Trophoblast cell (in vitro differentiated cells and primary cell): ENCODE results near the gene NRAP.

Experiments
- DNase-seq, 2 donors: peaks; one replicate each; pipeline ENCODE4 v3.0.0-alpha.2; 2016
- H2AFZ ChIP-seq: 2 replicates; pipeline ENCODE4 v1.6.1; 2013; ENCODE audit warnings: low read length, moderate library complexity, mild to moderate bottlenecking; ENCODE audit not compliant: insufficient read depth, poor library complexity
- H2AK5ac ChIP-seq: 2 replicates; pipeline ENCODE4 v1.6.1; 2013; ENCODE audit warnings: mild to moderate bottlenecking, low read length
- H2BK120ac ChIP-seq: 2 replicates; pipeline ENCODE4 v1.6.1; 2013; ENCODE audit warnings: low read length, mild to moderate bottlenecking, moderate library complexity; ENCODE audit not compliant: insufficient read depth, poor library complexity
- H2BK12ac ChIP-seq: 2 replicates; pipeline ENCODE4 v1.6.1; 2013; ENCODE audit warnings: mild to moderate bottlenecking, low read length, moderate library complexity
- H2BK5ac ChIP-seq: 2 replicates; pipeline ENCODE4 v1.6.1; 2013; ENCODE audit warnings: low read length, low read depth, moderate library complexity, mild to moderate bottlenecking; ENCODE audit not compliant: poor library complexity
- H3K14ac ChIP-seq: 2 replicates; pipeline ENCODE4 v1.6.1; 2013; ENCODE audit warnings: mild to moderate bottlenecking, low read length
- H3K18ac ChIP-seq: 2 replicates; pipeline ENCODE4 v1.6.1; 2013; ENCODE audit warnings: mild to moderate bottlenecking, low read length
- H3K23ac ChIP-seq: 2 replicates; pipeline ENCODE4 v1.6.1; 2013; ENCODE audit warnings: low read length
- H3K27ac ChIP-seq: 2 replicates; pipeline ENCODE4 v1.5.1; 2013; ENCODE audit warnings: low read depth, mild to moderate bottlenecking, inconsistent platforms, low read length, moderate library complexity
- H3K27me3 ChIP-seq: 2 replicates; pipeline ENCODE4 v1.6.1; 2013; ENCODE audit warnings: inconsistent platforms, mild to moderate bottlenecking, low read length, moderate library complexity; ENCODE audit not compliant: insufficient read depth
- H3K36me3 ChIP-seq, 2 experiments: 1 replicate in 1 of 2; 2 replicates in 1 of 2; pipeline ENCODE4 v1.6.1; 2013; ENCODE audit warnings: low read length in 2 of 2, mild to moderate bottlenecking in 2 of 2, moderate library complexity in 1 of 2; ENCODE audit not compliant: insufficient read depth in 2 of 2, control insufficient read depth in 1 of 2
- H3K4ac ChIP-seq: 2 replicates; pipeline ENCODE4 v1.6.1; 2013; ENCODE audit warnings: low read depth, mild to moderate bottlenecking, low read length, moderate library complexity
- H3K4me1 ChIP-seq, 2 experiments: 1 replicate in 1 of 2; 2 replicates in 1 of 2; pipeline ENCODE4 v1.6.1; 2013; ENCODE audit warnings: low read length in 2 of 2, mild to moderate bottlenecking in 2 of 2, moderate library complexity in 1 of 2; ENCODE audit not compliant: insufficient read depth in 2 of 2, control insufficient read depth in 1 of 2
- H3K4me2 ChIP-seq: 2 replicates; pipeline ENCODE4 v1.6.1; 2013; ENCODE audit warnings: inconsistent platforms, mild to moderate bottlenecking, low read length, moderate library complexity
- H3K4me3 ChIP-seq: 2 replicates; pipeline ENCODE4 v1.5.1; 2013; ENCODE audit warnings: mild to moderate bottlenecking, low read depth, low read length, inconsistent platforms
- H3K79me1 ChIP-seq: one replicate; pipeline ENCODE4 v1.6.1; 2013; ENCODE audit warnings: low read length
- H3K79me2 ChIP-seq: 2 replicates; pipeline ENCODE4 v1.6.1; 2013; ENCODE audit warnings: low read length, mild to moderate bottlenecking; ENCODE audit not compliant: control insufficient read depth, insufficient read depth, poor library complexity
- H3K9ac ChIP-seq: 2 replicates; pipeline ENCODE4 v1.6.1; 2013; ENCODE audit warnings: mild to moderate bottlenecking, low read length
- H3K9me3 ChIP-seq: 2 replicates; pipeline ENCODE4 v1.6.1; 2013; ENCODE audit warnings: low read depth, mild to moderate bottlenecking, control low read depth, inconsistent platforms, low read length; ENCODE audit not compliant: insufficient read depth
- H4K12ac ChIP-seq: 2 replicates; pipeline ENCODE4 v1.6.1; 2013; ENCODE audit warnings: low read depth, mild to moderate bottlenecking, low read length, moderate library complexity
- H4K8ac ChIP-seq: 2 replicates; pipeline ENCODE4 v1.6.1; 2013; ENCODE audit warnings: low read depth, mild to moderate bottlenecking, low read length, moderate library complexity
- H4K91ac ChIP-seq: one replicate; pipeline ENCODE4 v1.6.1; 2013; ENCODE audit warnings: low read depth, mild to moderate bottlenecking, low read length, moderate library complexity
- WGBS: extraction: QIAGEN DNeasy Blood & Tissue Kit; methylation state at CpG from one replicate; pipeline ENCODE4 v1.1.7; 2013; ENCODE audit warnings: missing lambda C conversion rate; ENCODE audit not compliant: insufficient read length, insufficient coverage; ENCODE audit errors: extremely low coverage; 5-methylcytosine and 5-hydroxymethylcytosine counted together

NRAP gene

DNA sequence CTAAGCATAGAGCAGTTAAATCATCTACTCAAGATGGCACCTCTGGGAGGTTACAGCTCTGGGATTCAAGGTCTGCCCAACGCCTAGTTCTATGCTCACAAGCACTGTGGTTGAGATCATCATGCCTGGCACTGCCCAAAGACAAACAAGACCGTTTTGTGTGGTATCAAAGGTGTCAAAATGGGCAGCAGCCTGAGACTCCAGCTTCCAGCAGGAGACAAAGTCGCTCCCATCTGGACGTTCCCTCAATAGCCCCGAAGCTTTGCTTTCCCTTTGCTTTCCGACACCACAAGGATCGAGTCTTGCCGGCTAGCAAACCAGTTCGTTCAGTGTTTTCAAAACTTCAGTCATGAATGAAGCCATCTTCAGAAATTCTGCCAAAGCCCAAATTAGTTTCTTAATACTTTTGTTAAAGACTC lies 105.9 kb downstream of the NRAP start:
- no peak overlapping the region for H2BK120ac ChIP-seq
- H3K14ac ChIP-seq: no peak overlapping the region

GRCh38 chr10:113557424-113557862 lies 106.4 kb downstream of the NRAP start:
- Histone ChIP-seq H3K36me3 (no peaks in the 10 kb centered on the region), H3K4ac (no peak overlapping the region), H3K4me2 (no peak overlapping the region), H3K18ac (no peak overlapping the region), H3K27me3 (peaks cover 8% of the 10 kb centered on the region), H2BK12ac (no peak overlapping the region), H4K91ac (no peak overlapping the region), H3K9me3 (peaks cover 2% of the 10 kb centered on the region), H3K79me2 (no peaks in the 10 kb centered on the region), H2BK5ac (no peak overlapping the region), H3K14ac (no peak overlapping the region), H3K79me1 (no peaks in the 10 kb centered on the region), H3K4me1 (peaks cover 4 to 7% of the 10 kb centered on the region in 2 experiments), H3K9ac (no peak overlapping the region), H2AFZ (no peak overlapping the region), H2AK5ac (no peak overlapping the region), H3K27ac (no peak overlapping the region), H3K23ac (no peak overlapping the region), H2BK120ac (no peak overlapping the region), H4K8ac (no peak overlapping the region), H3K4me3 (no peak overlapping the region), H4K12ac (no peak overlapping the region)
- no peak for DNase-seq
- no CpG with 5 or more reads among the region's 9 CpGs for WGBS

More for the DNA sequence above, 105.9 kb downstream of the NRAP start:
- no CpG with 5 or more reads among the region's 9 CpGs for WGBS
- Histone ChIP-seq H2AFZ (no peak overlapping the region), H3K36me3 (no peaks in the 10 kb centered on the region), H2BK5ac (no peak overlapping the region), H4K8ac (no peak overlapping the region), H3K9ac (no peak overlapping the region), H3K79me1 (no peaks in the 10 kb centered on the region), H3K4me1 (peaks cover 4 to 7% of the 10 kb centered on the region in 2 experiments), H3K4ac (no peak overlapping the region), H4K12ac (no peak overlapping the region), H3K27ac (no peak overlapping the region), H3K23ac (no peak overlapping the region), H2BK12ac (no peak overlapping the region), H3K18ac (no peak overlapping the region), H2AK5ac (no peak overlapping the region), H3K9me3 (peaks cover 2% of the 10 kb centered on the region), H3K4me3 (no peak overlapping the region), H3K27me3 (peaks cover 8% of the 10 kb centered on the region), H3K79me2 (no peaks in the 10 kb centered on the region), H3K4me2 (no peak overlapping the region), H4K91ac (no peak overlapping the region)
- DNase-seq: peak; percentile 30 to 78

GRCh38 chr10:113555751-113556150 lies 108.1 kb downstream of the NRAP start:
- H3K9ac ChIP-seq: no peak overlapping the region
- WGBS: no CpG with 5 or more reads among the region's 1 CpG
- peaks cover 2% of the 10 kb centered on the region for H3K9me3 ChIP-seq
- H3K23ac ChIP-seq: no peak overlapping the region
- H3K14ac ChIP-seq: no peak overlapping the region
- H3K79me1 ChIP-seq: no peaks in the 10 kb centered on the region
- no peak overlapping the region for H4K8ac ChIP-seq
- no peak overlapping the region for H2BK120ac ChIP-seq
- no peaks in the 10 kb centered on the region for H3K79me2 ChIP-seq
- H2BK5ac ChIP-seq: no peak overlapping the region
- no peak overlapping the region for H3K27ac ChIP-seq
- H3K27me3 ChIP-seq: peaks cover 8% of the 10 kb centered on the region
- H3K36me3 ChIP-seq: no peaks in the 10 kb centered on the region
- H4K91ac ChIP-seq: no peak overlapping the region
- H3K18ac ChIP-seq: no peak overlapping the region
- H3K4me1 ChIP-seq: peaks cover 4 to 7% of the 10 kb centered on the region in 2 experiments
- H2AK5ac ChIP-seq: no peak overlapping the region
- no peak overlapping the region for H2BK12ac ChIP-seq
- no peak overlapping the region for H4K12ac ChIP-seq
- H3K4ac ChIP-seq: no peak overlapping the region
- no peak overlapping the region for H2AFZ ChIP-seq
- DNase-seq: no peak
- no peak overlapping the region for H3K4me2 ChIP-seq
- no peak overlapping the region for H3K4me3 ChIP-seq

DNA sequence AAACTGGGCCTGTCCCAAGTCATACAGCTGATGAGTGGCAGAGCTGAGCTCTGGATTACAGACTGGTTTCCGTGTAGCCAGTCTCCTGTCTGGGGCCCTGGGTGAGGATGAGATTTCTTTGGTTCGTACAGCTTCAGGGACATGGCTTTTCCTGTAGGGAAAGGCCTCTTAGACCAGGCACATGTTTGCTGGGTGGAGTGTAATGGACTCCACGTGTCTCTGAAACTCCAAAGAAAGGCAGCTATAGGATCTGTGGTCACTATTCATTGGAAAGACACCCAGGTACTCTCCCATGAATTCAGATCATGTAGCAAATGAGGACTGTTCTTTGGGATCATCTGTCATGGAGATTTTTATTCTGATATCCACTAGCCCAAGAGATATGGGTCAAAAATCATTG lies 108.6 kb downstream of the NRAP start:
- peaks cover 8% of the 10 kb centered on the region for H3K27me3 ChIP-seq
- H3K79me1 ChIP-seq: no peaks in the 10 kb centered on the region
- H3K9ac ChIP-seq: no peak overlapping the region
- no peak overlapping the region for H2AFZ ChIP-seq
- H3K36me3 ChIP-seq: no peaks in the 10 kb centered on the region
- H2BK120ac ChIP-seq: no peak overlapping the region
- H2BK12ac ChIP-seq: no peak overlapping the region
- H3K4me2 ChIP-seq: no peak overlapping the region
- no peak overlapping the region for H3K14ac ChIP-seq
- H4K91ac ChIP-seq: no peak overlapping the region
- H3K79me2 ChIP-seq: no peaks in the 10 kb centered on the region
- WGBS: no CpG with 5 or more reads among the region's 3 CpGs
- peaks cover 4 to 7% of the 10 kb centered on the region in 2 experiments for H3K4me1 ChIP-seq
- no peak overlapping the region for H3K23ac ChIP-seq
- no peak for DNase-seq
- H2BK5ac ChIP-seq: no peak overlapping the region
- H3K4ac ChIP-seq: no peak overlapping the region
- peaks cover 2% of the 10 kb centered on the region for H3K9me3 ChIP-seq
- H3K4me3 ChIP-seq: no peak overlapping the region
- no peak overlapping the region for H3K18ac ChIP-seq
- H3K27ac ChIP-seq: no peak overlapping the region
- H2AK5ac ChIP-seq: no peak overlapping the region
- H4K8ac ChIP-seq: no peak overlapping the region
- H4K12ac ChIP-seq: no peak overlapping the region
